Fibroblast of skin of scalp (primary cell): ENCODE data around the gene PCGF3.
"Not testable (repeated sequence)": the region's sequence is repeated elsewhere in the genome, so short reads cannot be mapped to it uniquely, and the experiment has no call there.

Experiments used
- DNase-seq: peaks from one replicate; pipeline ENCODE4 v3.0.0-alpha.2; 2013

Gene PCGF3

DNA sequence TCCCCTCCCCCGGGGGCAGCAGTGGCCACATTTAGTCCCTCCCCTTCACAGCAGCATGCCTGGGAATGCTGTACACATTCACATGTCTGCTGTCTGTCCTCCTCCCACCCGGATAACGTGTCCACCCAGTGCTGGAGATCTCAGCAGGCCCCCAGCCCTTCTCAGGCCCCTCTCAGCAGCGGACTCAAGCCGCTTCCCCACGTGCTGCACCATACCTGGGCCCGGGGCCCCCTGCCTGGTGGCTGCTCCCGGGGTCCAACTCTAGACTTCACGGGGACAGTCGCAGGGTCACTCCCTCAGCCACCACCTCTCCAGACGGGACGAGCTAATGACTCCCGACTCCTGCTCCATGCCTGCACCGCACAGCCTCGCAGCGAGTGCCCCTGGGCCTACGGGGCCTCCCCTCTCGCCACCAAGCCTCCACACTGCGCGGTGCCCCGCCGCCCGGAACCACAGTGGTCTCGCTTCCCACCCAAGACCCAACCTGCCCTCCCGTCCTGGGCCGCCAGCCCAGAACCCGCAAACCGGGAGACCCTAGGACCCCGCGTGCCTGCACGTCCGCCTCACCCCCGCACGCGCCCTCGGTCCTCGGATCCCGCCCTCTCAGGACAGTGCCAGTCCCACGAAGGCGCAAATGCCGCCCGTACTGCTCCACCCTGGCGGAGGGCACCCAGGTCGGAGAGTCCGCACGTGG lies 1.3 kb upstream of the PCGF3 start:
- no peak for DNase-seq

DNA sequence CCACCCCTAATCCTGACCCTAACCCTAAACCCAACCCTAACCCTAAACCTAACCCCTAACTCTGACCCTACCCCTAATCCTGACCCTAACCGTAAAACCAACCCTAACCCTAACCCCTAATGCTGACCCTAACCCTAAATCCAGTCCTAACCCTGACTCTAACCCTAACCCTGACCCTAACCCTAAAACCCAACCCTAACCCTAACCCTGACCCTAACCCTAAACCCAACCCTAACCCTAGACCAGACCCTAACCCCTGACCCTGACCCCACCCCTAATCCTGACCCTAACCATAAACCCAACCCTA lies 708 bp upstream of the PCGF3 start:
- no peak for DNase-seq

DNA sequence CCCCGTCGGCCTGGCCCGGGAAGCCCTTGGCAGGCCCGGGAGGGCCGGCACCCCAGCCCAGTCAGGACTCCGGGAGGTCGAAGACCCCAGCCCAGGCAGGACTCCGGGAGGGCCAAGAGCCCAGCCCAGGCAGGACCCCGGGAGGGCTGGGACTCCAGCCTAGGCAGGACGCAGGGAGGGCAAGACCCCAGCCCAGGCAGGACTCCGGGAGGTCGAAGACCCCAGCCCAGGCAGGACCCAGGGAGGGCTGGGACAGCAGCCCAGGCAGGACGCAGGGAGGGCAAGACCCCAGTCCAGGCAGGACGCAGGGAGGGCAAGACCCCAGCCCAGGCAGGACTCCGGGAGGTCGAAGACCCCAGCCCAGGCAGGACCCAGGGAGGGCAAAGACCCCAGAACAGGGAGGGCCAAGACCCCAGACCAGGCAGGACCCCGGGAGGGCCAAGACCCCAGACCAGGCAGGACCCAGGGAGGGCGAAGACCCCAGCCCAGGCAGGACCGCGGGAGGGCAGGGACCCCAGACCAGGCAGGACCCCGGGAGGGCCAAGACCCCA lies 526 bp downstream of the PCGF3 start:
- not testable (repeated sequence) for DNase-seq

DNA sequence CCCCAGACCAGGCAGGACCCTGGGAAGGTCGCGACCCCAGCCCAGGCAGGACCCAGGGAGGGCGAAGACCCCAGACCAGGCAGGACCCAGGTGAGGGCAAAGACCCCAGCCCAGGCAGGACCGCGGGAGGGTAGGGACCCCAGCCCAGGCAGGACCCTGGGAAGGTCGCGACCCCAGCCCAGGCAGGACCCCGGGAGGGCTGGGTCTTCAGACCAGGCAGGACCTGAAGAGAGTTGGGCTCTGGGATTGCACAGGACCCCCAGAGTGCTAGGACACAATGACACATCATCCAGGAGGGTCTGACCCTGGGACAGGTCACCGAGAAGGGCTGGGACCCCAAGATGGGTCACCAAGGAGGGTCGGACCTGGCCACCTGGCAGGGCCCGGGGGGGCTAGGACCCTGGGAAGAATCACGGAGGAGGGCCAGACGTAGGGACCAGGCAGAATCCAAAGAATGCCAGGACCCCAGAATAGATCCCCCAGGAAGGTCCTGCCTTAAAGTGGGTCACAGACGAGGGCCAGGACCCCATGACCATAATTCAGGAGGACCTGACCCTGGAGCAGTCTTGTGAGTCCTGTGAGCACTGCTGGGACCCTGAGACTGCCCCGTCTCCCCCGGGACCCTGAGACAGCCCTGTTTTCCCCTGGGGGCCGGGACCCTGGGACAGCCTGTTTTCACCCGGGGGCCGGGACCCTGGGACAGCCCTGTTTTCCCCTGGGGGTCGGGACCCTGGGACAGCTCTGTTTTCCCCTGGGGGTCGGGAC lies 1.4 kb downstream of the PCGF3 start:
- no peak for DNase-seq

DNA sequence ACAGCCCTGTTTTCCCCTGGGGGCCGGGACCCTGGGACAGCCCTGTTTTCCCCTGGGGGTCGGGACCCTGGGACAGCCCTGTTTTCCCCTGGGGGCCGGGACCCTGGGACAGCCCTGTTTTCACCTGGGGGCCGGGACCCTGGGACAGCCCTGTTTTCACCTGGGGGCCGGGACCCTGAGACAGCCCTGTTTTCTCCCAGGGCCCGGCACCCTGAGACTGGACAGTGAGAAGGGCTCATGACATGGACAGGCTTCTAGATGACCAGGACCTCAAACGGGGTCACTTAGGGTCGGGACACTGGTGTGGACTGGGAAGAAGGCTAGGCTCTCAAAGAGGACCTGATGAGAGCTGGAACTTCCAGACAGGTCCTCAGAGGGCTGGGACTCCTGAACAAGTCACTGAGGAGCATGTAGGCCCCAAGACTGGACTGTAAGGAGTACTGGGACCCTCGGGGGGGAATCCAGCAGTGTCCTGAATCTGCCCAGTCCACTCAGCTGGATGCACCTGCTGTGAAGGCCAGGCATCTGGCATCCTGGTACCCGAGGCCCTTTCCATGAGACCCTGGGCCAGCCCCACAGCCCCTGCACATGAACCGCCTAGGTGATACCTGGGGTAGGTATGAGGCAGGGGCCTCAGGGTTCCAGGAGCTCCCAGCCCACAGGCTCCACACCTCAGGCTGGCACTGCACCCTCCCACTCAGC lies 2.4 kb downstream of the PCGF3 start:
- no peak for DNase-seq

DNA sequence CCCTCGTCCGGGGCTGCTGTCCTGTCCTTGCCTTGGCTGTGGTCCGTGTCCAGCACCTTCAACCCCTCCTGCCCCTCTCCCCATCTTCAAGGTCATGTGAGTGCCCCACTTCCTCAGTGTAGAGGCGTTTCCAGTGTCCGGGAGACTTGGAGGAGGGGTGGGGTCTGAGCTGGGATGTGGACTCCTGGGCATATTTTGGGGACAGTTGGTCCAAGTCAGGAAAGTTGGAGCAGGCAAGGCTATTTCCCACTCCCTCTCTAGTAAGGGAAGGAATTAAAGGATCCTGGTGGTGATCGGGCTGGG lies 3.0 kb downstream of the PCGF3 start:
- DNase-seq: no peak

DNA sequence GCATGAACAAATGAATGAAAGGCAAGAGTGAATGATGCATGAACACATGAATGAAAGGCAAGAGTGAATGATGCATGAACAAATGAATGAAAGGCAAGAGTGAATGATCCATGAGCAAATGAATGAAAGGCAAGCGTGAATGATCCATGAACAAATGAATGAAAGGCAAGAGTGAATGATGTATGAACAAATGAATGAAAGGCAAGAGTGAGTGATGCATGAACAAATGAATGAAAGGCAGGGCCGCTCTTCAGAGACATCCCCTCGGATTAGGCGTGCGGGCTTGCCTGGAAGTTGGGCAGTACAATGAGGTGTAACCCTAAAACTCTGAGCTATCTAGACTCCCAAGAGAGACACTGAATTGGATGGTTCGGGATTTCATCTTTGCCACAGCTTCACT lies 3.7 kb downstream of the PCGF3 start:
- DNase-seq: no peak

DNA sequence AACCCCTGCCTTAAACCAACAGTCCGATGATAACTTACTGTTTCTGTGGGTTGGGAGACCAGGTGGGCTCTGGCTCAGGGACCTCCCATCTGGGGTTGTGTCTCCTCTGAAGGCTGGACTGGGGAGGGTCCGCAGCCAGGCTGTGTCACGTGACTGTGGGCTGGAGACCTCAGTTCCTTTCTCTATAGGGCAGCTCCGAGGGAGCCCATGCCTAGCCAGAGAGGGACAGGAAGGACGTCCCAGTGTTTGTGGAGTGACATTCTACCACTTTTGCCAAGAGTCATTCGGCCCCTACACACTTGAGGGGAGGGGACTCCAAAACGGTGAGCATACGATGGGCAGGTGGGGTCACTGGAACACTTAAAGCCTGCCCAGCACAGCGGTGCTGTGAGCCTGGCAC lies 4.5 kb downstream of the PCGF3 start:
- no peak for DNase-seq

DNA sequence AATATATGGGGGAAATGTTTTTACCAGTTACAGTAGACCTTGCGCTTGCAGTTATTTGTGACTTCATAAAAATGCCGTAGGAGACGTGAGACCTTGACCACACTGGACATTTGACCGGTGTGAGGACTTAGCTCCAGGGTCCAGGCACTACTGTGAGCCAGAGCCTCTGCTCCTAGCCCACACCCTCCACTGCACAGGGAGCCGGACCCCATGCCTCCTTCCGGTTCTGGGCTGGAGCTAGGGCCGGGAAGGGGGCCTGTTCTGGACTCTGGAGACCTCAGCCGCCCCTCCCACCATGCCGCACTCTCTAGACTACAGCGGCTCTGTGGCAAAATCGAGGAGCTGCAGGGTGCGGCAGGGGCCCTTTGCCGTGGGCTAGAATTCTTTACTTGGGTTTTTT lies 5.3 kb downstream of the PCGF3 start:
- no peak for DNase-seq

DNA sequence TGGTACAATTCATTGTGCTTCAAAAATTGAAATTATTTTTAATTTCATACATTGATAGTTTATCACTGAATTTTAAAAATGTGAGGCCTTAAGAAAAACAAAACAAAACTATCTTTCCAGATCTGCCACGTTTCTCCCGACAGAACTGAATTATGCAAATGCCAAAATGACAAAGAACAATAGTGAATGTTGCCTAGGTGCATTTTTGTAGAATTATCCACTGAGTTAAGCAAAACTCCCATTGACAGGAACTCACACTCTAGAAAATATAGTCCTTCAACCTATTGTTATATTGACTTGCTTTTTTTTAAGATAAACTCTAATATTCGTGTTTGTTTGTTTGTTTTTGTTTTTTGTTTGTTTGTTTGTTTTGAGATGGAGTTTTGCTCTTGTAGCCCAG lies 6.5 kb downstream of the PCGF3 start:
- DNase-seq: no peak

DNA sequence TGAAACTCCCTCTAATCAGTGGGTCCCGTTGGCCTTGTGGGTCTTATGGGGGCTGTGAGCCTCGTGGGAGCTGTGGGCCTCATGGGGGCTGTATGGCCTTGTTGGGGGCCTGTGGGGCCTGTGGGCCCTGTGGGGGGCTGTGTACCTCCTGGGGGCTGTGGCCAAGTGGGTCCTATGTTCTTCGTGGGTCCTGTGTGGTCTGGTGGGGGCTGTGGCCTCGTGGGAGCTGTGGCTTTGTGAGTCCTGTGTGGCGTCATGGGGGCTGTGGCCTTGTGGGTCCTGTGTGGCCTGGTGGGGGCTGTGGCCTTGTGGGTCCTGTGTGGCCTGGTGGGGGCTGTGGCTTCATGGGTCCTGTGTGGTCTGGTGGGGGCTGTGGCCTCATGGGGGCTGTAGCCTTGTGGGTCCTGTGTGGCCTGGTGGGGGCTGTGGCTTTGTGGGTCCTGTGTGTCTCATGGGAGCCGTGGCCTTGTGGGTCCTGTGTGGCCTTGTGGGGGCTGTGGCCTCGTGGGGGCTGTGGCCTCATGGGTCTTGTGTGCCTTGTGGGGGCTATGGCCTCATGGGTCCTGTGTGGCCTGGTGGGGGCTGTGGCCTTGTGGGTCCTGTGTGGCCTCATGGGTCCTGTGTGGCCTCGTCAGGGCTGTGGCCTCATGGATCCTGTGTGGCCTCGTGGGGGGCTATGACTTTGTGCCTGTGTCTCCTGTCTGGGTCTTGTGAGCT lies 7.4 kb downstream of the PCGF3 start:
- DNase-seq: no peak

DNA sequence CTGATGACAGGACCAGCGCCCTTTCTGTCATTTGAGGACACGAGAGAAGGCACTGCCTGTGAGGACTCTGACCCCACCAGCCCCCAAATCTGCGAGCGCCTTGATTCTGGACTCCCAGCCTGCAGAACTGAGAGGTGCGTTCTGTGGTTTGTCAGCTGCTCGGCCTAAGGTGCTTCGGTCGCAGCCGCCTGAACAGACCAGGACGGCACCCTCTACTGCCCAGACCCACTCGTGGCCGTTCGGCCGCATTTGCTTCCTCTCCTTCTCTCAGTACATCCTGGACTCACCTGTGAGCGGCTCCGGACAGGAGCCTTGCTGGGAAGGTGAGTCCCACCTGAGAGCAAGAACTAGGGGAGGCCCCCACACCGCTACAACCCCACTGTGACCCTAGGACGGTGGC lies 8.5 kb downstream of the PCGF3 start:
- DNase-seq: no peak

DNA sequence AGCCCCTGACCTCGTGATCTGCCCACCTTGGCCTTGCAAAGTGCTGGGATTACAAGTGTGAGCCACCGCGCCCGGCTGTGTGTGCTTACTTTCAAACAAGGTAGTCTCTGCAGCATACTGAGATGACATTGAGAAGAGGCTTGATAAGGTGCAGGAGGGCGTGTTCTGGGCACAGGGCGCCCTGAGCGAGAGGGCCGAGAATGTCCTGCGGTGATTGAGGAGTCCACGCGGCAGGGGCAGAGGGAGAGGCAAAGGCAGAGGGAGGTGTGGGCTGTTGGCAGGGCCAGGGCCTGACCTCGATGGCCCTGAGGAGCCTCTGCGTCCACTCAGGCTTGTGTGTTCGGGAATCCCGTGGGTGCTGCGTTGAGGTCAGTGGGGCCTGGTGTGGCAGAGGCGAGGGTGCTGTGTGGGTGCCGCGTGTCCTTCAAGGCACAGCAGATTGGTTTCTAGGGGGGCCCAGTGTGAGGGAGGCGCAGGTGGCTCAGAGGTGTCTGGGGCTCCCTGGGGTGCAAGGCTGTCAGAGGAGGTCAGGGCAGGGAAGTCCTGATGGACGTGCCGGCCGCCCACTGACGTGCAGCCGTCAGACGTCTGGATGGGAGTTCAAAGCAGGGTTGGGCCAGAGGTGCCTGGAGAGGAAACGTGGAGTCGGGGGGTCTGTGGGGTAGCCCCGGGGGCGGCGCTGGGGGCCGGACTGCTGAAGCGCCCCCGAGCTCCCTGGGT lies 12.1 kb downstream of the PCGF3 start:
- no peak for DNase-seq

DNA sequence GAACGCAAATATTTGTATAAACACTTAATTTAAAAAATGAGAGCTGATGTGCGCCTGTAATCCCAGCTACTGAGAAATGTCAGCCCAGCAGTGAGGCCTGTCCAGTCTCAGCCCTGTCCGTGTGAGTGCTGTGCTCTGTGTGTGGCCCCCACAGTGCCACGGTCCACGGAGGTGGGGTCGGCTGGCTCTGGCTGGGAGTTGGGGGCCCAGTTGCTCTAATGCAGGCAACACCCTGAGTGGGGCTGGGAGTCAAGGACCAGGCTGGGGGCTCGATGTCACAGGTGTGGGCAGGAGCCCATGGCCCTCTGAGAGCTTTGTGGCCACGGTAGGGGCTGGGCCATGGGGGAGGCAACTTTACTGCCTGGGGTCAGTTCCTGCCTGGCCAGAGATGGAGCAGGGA lies 12.8 kb downstream of the PCGF3 start:
- no peak for DNase-seq

DNA sequence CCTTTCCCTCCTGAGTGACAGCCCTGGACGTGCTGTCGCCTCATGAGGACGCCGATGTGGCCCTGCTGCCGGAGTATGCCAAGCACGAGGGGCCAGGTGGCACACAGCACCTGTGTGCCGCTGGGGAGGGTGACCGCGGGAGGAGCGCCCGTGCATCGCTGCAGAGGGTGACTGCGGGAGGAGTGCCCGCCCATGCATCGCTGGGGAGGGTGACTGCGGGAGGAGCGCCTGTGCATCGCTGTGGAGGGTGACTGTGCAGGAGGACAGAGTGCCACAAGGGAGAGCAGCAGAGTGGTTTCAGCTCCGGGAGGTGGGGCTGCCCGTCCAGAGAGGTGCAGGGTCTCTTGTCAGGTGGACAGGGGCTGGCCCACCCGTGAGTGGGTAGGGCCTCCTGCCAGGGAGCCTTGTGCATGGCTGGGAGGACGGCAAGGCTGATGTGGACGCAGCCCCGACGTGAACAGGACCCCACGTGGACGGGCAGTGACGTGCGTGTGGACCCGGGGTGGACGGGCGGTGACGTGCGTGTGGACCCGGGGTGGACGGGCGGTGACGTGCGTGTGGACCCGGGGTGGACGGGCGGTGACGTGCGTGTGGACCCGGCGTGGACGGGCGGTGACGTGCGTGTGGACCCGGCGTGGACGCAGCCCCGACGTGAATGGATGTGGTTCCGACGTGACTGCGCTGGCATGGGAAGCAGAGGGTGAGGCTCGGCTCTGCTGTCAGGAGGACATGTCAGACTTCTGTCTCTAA lies 14.7 kb downstream of the PCGF3 start:
- DNase-seq: no peak

DNA sequence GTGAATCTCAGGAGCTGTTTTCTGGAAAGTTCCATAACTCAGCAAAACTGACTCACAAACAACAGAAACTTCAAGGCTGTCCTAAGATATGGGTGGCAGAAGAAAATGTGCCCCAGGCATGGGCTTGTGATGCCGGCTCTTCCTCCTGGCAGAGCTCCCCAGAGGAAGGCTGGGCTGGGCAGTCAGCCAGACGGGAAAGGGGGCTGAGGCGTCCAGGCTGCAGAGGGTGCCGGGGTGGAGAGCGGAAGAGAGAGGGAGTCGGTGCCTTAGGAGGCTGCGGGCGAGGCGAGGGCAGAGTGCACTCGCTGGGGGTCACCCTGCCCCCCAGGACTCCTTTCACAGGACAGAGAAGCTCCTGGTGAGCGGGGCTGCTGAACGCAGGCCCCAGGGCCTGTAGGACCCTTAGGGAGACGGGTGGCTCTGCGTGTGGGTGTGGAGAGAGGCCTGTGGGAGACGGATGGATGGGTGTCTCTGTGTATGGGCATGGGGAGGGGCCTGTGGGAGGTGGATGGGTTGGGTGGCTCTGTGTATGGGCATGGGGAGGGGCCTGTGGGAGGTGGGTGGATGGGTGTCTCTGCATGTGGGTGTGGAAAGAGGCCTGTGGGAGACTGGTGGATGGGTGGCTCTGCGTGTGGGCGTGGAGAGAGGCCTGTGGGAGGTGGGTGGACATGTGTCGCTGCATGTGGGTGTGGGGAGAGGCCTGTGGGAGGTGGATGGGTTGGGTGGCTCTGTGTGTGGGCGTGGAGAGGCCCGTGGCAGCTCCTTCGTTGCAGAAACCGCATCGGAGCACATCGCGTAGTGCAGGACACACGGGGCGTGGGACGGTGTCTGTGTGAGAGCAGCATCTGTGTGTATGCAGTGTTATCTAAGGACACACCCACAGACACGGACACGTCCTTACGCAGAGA lies 15.9 kb downstream of the PCGF3 start:
- peak; percentile 57 for DNase-seq

DNA sequence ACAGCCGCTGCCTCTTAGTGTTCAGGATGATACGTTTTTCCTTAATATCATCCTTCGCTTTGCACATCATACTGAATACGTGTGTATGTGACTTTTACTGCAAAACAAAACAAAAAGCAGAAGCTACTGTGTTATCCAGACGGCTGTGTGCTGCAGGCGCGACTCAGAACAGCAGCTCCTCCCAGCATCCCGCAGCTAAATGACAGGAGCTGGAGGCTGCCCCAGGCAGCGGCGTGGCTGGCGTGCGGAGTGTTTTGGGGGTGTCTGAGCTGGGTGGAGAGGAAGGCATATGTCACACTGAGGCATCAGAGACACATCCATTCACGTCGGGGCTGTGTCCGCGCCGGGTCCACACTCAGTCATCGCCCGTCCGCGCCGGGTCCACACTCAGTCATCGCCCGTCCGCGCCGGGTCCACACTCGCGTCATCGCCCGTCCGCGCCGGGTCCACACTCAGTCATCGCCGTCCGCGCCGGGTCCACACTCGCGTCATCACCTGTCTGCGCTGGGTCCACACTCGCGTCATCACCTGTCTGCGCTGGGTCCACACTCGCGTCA lies 16.6 kb downstream of the PCGF3 start:
- no peak for DNase-seq

DNA sequence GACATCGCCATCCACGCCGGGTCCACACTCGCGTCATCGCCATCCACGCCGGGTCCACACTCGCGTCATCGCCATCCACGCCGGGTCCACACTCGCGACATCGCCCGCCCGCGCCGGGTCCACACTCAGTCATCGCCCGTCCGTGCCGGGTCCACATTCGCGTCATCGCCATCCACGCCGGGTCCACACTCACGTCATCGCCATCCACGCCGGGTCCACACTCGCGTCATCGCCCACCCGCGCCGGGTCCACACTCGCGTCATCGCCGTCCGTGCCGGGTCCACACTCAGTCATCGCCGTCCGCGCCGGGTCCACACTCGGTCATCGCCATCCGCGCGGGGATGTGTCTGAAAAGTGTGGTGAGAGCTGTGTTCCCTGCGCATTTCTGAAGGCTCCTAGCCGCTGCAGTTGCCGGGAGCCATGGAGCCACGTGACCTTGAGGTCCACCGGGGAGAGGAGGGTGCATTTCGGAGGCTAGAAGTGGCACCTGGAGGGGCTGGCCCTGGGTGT lies 17.3 kb downstream of the PCGF3 start:
- DNase-seq: no peak

DNA sequence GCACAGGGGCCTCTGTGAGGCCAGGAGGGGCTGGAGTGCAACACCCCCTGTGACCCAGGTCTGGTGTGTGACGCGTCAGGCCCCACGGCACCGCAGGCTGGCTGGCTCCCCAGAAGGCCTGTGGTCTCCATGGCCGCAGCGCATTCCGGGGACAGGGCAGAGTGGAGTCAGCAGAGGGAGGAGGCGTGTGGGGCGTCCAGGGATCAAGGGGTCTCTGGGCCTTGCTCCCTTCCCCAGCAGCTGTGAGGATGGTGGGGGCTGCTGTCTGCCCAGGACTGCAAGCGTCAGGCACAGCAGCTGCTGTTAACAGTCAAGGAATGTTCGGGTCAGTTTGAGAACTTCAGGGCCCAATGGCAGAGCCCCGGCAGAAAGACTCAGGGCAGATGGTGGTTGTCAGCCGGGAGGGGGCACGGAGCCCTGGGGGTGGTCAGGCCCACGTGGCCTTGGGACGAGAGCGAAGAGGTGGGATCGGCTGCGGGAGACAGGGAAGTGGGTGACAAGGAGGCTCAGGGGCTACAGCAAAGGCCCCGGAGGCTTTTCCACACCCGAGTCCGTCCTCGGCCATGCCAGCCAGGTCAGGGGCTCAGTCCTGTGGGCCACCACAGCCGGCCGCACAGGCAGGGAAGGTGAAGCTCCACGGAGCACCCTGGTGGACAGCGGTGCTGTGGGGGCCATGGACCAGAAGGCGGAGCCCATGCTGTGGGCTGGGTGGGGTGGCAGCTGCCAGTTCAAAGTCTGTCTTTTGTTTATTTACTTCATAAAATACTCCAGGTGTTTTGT lies 18.3 kb downstream of the PCGF3 start:
- DNase-seq: no peak
